ENCODE results near the gene APOA5. TPM values are rescaled to one million over a fixed set of nuclear protein-coding genes. Genes with fewer than 3 reads are reported as not detected.

Gene APOA5
- total and polyA plus RNA-seq, 2 of the 13 experiments (the other 11 are each of a cell fraction or from before 2014, with no cell fraction given) = 44.0 to 49.1 TPM

- TF ChIP-seq, protein P1, sequence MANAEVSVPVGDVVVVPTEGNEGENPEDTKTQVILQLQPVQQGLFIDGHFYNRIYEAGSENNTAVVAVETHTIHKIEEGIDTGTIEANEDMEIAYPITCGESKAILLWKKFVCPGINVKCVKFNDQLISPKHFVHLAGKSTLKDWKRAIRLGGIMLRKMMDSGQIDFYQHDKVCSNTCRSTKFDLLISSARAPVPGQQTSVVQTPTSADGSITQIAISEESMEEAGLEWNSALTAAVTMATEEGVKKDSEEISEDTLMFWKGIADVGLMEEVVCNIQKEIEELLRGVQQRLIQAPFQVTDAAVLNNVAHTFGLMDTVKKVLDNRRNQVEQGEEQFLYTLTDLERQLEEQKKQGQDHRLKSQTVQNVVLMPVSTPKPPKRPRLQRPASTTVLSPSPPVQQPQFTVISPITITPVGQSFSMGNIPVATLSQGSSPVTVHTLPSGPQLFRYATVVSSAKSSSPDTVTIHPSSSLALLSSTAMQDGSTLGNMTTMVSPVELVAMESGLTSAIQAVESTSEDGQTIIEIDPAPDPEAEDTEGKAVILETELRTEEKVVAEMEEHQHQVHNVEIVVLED (CRISPR knock-in tag; IDR thresholded peaks at IDR 0.05; ENCODE audit: borderline replicate concordance) = peak; percentile 56; the same call in 1 of the 2 replicates
- TF ChIP-seq RBAK (CRISPR knock-in tag; IDR thresholded peaks at IDR 0.05) = no peak
- no peak for TF ChIP-seq ZFAT (CRISPR knock-in tag; conservative IDR thresholded peaks at IDR 0.05)
- peak; percentile 98 for TF ChIP-seq ZSCAN25 (CRISPR knock-in tag; IDR thresholded peaks at IDR 0.05)
- TF ChIP-seq HMGXB4 (CRISPR knock-in tag; IDR thresholded peaks at IDR 0.05; ENCODE audit: borderline replicate concordance in 1 of 2, low read depth in 1 of 2) = peak; percentile 75 to 83; a peak in 3 of 4 replicates
- TF ChIP-seq, protein P2, sequence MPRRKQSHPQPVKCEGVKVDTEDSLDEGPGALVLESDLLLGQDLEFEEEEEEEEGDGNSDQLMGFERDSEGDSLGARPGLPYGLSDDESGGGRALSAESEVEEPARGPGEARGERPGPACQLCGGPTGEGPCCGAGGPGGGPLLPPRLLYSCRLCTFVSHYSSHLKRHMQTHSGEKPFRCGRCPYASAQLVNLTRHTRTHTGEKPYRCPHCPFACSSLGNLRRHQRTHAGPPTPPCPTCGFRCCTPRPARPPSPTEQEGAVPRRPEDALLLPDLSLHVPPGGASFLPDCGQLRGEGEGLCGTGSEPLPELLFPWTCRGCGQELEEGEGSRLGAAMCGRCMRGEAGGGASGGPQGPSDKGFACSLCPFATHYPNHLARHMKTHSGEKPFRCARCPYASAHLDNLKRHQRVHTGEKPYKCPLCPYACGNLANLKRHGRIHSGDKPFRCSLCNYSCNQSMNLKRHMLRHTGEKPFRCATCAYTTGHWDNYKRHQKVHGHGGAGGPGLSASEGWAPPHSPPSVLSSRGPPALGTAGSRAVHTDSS (CRISPR knock-in tag; conservative IDR thresholded peaks at IDR 0.05) = no peak
- TF ChIP-seq SRSF9 (IDR thresholded peaks at IDR 0.05; ENCODE audit: borderline replicate concordance, insufficient read depth, low read depth, low read length, poor library complexity, severe bottlenecking) = no peak
- peak; percentile 71; the same call in 1 of the 2 replicates for TF ChIP-seq ZNF800 (CRISPR knock-in tag; IDR thresholded peaks at IDR 0.05)
- no peak for TF ChIP-seq ADNP (CRISPR knock-in tag; IDR thresholded peaks at IDR 0.05)
- peak; percentile 96 for TF ChIP-seq ZBTB25 (CRISPR knock-in tag; IDR thresholded peaks at IDR 0.05)
- peak; percentile 78 for TF ChIP-seq ONECUT2 (CRISPR knock-in tag; IDR thresholded peaks at IDR 0.05)
- no peak for TF ChIP-seq RARG (CRISPR knock-in tag; IDR thresholded peaks at IDR 0.05; ENCODE audit: low read depth)
- TF ChIP-seq SCMH1 (CRISPR knock-in tag; IDR thresholded peaks at IDR 0.05; ENCODE audit: borderline replicate concordance) = no peak
- TF ChIP-seq ZSCAN29 (CRISPR knock-in tag; conservative IDR thresholded peaks at IDR 0.05) = 0 out of 2 replicates have a peak, but pooled peaks have one; percentile 58
- TF ChIP-seq, protein P3, sequence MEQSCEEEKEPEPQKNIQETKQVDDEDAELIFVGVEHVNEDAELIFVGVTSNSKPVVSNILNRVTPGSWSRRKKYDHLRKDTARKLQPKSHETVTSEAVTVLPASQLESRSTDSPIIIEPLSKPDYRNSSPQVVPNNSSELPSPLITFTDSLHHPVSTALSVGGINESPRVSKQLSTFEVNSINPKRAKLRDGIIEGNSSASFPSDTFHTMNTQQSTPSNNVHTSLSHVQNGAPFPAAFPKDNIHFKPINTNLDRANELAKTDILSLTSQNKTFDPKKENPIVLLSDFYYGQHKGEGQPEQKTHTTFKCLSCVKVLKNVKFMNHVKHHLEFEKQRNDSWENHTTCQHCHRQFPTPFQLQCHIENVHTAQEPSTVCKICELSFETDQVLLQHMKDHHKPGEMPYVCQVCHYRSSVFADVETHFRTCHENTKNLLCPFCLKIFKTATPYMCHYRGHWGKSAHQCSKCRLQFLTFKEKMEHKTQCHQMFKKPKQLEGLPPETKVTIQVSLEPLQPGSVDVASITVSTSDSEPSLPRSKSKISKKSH (CRISPR knock-in tag; IDR thresholded peaks at IDR 0.05; ENCODE audit: borderline replicate concordance) = no peak; the same call in 1 of the 2 replicates
Measured at GRCh38 chr11:116832350-116833290, 40.9 kb upstream of the APOA5 start (continued).

Measured in HepG2 (cell line).